ENCODE measurements around the gene WFDC10A.

- no peak for TF ChIP-seq POLR2A (IDR thresholded peaks at IDR 0.05)
- TF ChIP-seq POLR2AphosphoS5 (IDR thresholded peaks at IDR 0.05): no peak
- no peak for TF ChIP-seq CTCF (IDR thresholded peaks at IDR 0.05)
Measured at GRCh38 chr20:45636513-45636912, 7.0 kb downstream of the WFDC10A start.
